ENCODE data around the gene SAMSN1. TPM values are rescaled to one million over a fixed set of nuclear protein-coding genes. Genes with fewer than 3 reads are reported as not detected.

Gene SAMSN1
- total and polyA plus RNA-seq, 2 experiments from 2014 or later: 3.2 to 5.4 TPM

DNA sequence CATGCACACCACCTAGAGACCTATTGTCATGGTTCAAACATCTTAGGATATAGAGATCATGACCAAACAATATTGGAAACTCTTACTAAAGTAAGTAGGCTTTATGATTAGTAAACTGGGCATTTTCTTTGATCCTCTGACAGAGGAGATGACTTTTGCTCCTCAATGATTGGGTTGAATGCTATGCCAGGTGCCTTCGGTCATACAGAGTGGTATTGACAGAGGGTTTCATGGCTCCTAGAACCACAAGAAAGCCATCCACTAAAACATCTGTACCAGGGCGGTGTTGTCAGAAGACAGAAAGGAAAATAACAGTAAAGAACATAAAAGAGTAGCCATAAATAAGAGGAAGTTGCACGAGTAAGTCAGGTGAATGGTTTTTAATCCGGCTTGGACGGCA, 20.8 kb upstream of the SAMSN1 start (continued):
- TF ChIP-seq ZNF331 (CRISPR knock-in tag; IDR thresholded peaks at IDR 0.05; ENCODE audit: low read depth): no peak
- no peak for TF ChIP-seq EZH2 (IDR thresholded peaks at IDR 0.05; ENCODE audit: low read depth, unreplicated experiment)
- no peak for TF ChIP-seq ZNF462 (CRISPR knock-in tag; IDR thresholded peaks at IDR 0.05)

- H3K9me2 ChIP-seq (ENCODE audit: insufficient read depth): peaks cover 17% of the 10 kb centered on the region
- Mint-ChIP-seq H3K27ac (no peak overlapping the region), H3K4me3 (no peak overlapping the region), H3K27me3 (ENCODE audit: insufficient read depth, low read depth, poor library complexity) (no peaks in the 10 kb centered on the region), H3K4me1 (peaks cover 3% of the 10 kb centered on the region; the same call in 1 of the 3 replicates), H3K36me3 (ENCODE audit: low read depth) (peaks cover 17% of the 10 kb centered on the region), H3K9me3 (peaks cover 18% of the 10 kb centered on the region)
- TF ChIP-seq, protein P1, sequence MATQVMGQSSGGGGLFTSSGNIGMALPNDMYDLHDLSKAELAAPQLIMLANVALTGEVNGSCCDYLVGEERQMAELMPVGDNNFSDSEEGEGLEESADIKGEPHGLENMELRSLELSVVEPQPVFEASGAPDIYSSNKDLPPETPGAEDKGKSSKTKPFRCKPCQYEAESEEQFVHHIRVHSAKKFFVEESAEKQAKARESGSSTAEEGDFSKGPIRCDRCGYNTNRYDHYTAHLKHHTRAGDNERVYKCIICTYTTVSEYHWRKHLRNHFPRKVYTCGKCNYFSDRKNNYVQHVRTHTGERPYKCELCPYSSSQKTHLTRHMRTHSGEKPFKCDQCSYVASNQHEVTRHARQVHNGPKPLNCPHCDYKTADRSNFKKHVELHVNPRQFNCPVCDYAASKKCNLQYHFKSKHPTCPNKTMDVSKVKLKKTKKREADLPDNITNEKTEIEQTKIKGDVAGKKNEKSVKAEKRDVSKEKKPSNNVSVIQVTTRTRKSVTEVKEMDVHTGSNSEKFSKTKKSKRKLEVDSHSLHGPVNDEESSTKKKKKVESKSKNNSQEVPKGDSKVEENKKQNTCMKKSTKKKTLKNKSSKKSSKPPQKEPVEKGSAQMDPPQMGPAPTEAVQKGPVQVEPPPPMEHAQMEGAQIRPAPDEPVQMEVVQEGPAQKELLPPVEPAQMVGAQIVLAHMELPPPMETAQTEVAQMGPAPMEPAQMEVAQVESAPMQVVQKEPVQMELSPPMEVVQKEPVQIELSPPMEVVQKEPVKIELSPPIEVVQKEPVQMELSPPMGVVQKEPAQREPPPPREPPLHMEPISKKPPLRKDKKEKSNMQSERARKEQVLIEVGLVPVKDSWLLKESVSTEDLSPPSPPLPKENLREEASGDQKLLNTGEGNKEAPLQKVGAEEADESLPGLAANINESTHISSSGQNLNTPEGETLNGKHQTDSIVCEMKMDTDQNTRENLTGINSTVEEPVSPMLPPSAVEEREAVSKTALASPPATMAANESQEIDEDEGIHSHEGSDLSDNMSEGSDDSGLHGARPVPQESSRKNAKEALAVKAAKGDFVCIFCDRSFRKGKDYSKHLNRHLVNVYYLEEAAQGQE (IDR thresholded peaks at IDR 0.05; ENCODE audit: unreplicated experiment): no peak
- no peak for TF ChIP-seq JUNB (IDR thresholded peaks at IDR 0.05; ENCODE audit: unreplicated experiment)
- TF ChIP-seq, protein P2, sequence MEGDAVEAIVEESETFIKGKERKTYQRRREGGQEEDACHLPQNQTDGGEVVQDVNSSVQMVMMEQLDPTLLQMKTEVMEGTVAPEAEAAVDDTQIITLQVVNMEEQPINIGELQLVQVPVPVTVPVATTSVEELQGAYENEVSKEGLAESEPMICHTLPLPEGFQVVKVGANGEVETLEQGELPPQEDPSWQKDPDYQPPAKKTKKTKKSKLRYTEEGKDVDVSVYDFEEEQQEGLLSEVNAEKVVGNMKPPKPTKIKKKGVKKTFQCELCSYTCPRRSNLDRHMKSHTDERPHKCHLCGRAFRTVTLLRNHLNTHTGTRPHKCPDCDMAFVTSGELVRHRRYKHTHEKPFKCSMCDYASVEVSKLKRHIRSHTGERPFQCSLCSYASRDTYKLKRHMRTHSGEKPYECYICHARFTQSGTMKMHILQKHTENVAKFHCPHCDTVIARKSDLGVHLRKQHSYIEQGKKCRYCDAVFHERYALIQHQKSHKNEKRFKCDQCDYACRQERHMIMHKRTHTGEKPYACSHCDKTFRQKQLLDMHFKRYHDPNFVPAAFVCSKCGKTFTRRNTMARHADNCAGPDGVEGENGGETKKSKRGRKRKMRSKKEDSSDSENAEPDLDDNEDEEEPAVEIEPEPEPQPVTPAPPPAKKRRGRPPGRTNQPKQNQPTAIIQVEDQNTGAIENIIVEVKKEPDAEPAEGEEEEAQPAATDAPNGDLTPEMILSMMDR (conservative IDR thresholded peaks at IDR 0.05; ENCODE audit: low read depth in 2 of 2): no peak
- TF ChIP-seq STAT1 (IDR thresholded peaks at IDR 0.05; ENCODE audit: unreplicated experiment): no peak
- no peak for TF ChIP-seq ZNF114 (CRISPR knock-in tag; IDR thresholded peaks at IDR 0.05)
- H2AFZ ChIP-seq: no peak overlapping the region
- 0 out of 2 replicates have a peak, but pooled peaks cover 6% of the 10 kb centered on the region for H3K36me3 ChIP-seq (ENCODE audit: insufficient read depth)
- no peaks in the 10 kb centered on the region for H3K79me2 ChIP-seq (replicated peaks; ENCODE audit: insufficient read depth)
- H3K4me1 ChIP-seq (ENCODE audit: insufficient read depth): no peaks in the 10 kb centered on the region; the same call in none of the 2 replicates
- no peak overlapping the region for H3K4me2 ChIP-seq
- no peak overlapping the region for H3K4me3 ChIP-seq
- no peaks in the 10 kb centered on the region for H3F3A ChIP-seq (replicated peaks; ENCODE audit: low read depth)
- no peak overlapping the region for H3K27ac ChIP-seq (ENCODE audit: low read depth)
- ATAC-seq (no peak), DNase-seq (ENCODE audit: low spot score) (no peak)
- H3K27me3 ChIP-seq (ENCODE audit: insufficient read depth): no peaks in the 10 kb centered on the region
- no peaks in the 10 kb centered on the region for H4K20me1 ChIP-seq (replicated peaks; ENCODE audit: insufficient read depth)
Observed at GRCh38 chr21:14562959-14563358, 16.8 kb upstream of the SAMSN1 start.
